Measurements from ENCODE around the gene RAD21L1.

Gene RAD21L1

DNA sequence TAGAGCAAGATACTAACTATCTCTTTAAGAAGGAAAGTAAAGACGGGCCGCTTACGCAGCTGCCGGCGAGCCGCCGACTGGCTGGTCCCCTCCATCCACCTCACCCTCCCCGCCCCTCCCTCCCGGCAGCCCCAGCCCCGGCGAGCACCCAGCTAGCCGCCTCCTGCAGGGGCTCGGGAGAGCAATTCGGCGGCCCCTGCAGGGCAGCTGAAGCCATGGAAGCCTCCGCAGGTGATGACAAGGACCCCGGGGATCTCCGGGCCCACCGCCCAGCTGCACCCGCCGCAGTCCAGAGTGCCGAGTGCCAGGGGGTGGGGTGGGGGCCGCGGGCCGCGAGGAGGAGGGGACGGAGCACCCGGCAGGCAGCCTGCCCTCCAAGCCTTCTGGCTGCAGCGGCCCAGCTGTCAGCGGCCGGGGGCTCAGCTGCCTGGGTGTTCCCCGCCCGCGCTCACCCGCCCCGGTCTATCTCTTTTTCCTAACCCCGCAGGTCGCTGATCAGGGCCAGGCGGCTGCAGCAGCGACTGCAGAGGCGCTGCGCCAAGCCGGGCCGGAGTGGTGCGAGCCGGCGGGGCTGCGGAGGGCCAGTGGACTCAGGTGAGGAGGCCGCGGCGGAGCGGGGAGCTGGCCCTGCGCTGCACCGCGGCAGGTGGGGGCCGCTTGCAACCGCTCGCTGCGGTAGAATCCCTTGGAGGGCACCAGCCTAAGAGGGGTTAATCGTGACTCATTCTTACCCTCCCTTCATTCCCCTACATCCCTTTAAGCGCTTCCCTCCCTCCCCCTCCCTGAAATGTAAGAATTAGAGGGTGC lies 40.5 kb downstream of the RAD21L1 start, which contains the start of gene SNPH:
TSS of gene SNPH (plus strand) at position 128 of the 807 bp plus-strand sequence. CDS start 29,946 bp downstream, outside the sequence.
- TF ChIP-seq POLR2A (IDR thresholded peaks at IDR 0.05; ENCODE audit: low read depth, low read length) (no peak), TAF1 (IDR thresholded peaks at IDR 0.05; ENCODE audit: borderline replicate concordance, low read depth, low read length) (no peak), POLR2AphosphoS5 (IDR thresholded peaks at IDR 0.05; ENCODE audit: low read depth, low read length) (no peak)
- DNase-seq (ENCODE audit: insufficient read length) (peak; percentile 31), FAIRE-seq (peak; percentile 85)

DNA sequence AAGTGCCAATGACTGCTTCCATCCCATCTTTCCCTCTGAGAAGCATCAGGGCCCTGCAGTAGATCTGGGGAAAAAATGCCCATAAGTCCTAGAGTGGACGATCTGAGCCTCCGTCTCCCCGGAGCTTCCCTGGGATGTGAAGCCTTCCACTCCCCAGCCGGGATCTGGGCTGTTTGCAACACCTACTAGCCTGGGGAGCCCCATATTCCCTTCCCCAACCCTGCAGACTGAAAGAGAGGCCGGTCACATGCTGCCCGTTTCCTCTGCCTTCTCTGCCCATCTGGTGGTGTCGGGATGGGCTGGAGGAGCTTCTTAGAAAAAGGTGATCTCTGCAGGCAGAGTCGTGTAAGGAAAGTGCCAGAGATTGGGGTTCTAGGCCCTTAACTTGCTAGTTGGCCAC lies 41.3 kb downstream of the RAD21L1 start:
- FAIRE-seq: no peak

DNA sequence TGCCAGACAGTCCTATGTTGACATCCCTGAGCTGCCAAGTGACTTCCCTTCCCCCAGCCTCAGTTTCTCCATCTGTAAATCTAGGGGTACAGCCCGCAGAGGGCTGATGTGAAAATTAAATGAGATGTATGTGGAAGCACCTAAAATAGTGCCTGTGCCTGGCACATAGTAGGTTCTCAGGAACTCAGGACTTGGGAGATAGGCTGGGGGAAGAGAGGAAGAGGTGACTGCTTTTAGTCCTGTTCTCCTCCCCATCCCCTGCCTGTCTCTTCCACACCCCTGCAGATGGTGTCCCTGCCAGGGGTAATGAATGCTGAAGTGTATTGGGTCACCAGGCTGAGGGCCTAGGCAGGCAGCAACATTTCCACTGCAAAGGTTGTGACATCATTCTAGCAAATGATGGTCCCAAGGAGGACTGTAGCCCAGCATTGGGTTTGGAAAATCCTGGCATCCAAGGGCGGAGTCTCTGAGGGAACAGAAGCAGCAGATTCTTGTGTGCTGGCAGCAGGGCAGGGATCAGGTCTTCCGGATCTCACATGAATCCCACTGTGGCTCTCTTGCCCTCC lies 42.0 kb downstream of the RAD21L1 start:
- no peak for FAIRE-seq
- no peak for DNase-seq (ENCODE audit: insufficient read length)
- TF ChIP-seq POLR2AphosphoS5 (IDR thresholded peaks at IDR 0.05; ENCODE audit: low read depth, low read length) (no peak), POLR2A (IDR thresholded peaks at IDR 0.05; ENCODE audit: low read depth, low read length) (no peak), TAF1 (IDR thresholded peaks at IDR 0.05; ENCODE audit: borderline replicate concordance, low read depth, low read length) (no peak)

More for the DNA sequence above, 41.3 kb downstream of the RAD21L1 start:
- no peak for TF ChIP-seq POLR2AphosphoS5 (IDR thresholded peaks at IDR 0.05; ENCODE audit: low read depth, low read length)
- TF ChIP-seq TAF1 (IDR thresholded peaks at IDR 0.05; ENCODE audit: borderline replicate concordance, low read depth, low read length): no peak
- TF ChIP-seq POLR2A (IDR thresholded peaks at IDR 0.05; ENCODE audit: low read depth, low read length): no peak
- DNase-seq (ENCODE audit: insufficient read length): no peak

DNA sequence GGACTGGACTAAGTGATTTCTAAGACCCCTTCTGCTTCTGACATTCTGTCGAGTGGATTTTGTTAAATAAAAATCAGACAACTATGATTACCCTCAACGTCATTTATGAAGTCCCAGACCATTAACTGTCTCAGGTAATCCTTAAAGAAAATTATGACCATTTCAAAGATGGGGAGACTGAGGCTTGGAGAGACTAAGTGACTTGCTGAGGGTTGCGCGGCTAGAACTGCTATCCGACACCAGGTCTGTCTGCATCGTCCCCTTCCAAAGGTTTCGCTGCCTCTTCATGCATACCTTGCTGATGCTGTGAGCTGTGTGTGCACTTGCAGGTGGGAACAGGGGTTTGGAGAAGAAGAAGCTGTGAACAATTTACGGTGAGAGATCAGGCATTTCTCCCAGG lies 43.4 kb downstream of the RAD21L1 start:
- no peak for DNase-seq (ENCODE audit: insufficient read length)
- no peak for FAIRE-seq
- TF ChIP-seq POLR2A (IDR thresholded peaks at IDR 0.05; ENCODE audit: low read depth, low read length) (no peak), TAF1 (IDR thresholded peaks at IDR 0.05; ENCODE audit: borderline replicate concordance, low read depth, low read length) (no peak), POLR2AphosphoS5 (IDR thresholded peaks at IDR 0.05; ENCODE audit: low read depth, low read length) (no peak)

DNA sequence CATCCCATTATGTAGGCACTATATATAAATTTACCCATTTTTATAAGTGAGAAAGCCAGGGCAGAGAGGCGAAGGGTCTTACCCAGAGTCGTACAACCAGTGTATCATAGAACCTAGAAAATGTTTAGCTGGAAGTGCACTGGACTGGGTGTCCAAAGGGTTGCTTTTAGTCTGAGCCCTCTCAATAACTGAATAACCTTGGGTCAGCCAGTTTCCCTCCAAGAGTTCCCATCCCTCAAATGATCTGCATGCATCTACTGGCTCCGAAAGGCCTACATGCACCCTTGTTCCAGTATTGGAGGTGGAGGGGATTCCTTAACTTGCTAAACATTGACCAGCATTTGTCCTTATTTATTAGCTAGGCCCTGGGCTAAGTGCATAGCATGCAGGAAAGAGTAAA lies 44.0 kb downstream of the RAD21L1 start:
- TF ChIP-seq TAF1 (IDR thresholded peaks at IDR 0.05; ENCODE audit: borderline replicate concordance, low read depth, low read length) (no peak), POLR2AphosphoS5 (IDR thresholded peaks at IDR 0.05; ENCODE audit: low read depth, low read length) (no peak), POLR2A (IDR thresholded peaks at IDR 0.05; ENCODE audit: low read depth, low read length) (no peak)
- no peak for DNase-seq (ENCODE audit: insufficient read length)
- no peak for FAIRE-seq

DNA sequence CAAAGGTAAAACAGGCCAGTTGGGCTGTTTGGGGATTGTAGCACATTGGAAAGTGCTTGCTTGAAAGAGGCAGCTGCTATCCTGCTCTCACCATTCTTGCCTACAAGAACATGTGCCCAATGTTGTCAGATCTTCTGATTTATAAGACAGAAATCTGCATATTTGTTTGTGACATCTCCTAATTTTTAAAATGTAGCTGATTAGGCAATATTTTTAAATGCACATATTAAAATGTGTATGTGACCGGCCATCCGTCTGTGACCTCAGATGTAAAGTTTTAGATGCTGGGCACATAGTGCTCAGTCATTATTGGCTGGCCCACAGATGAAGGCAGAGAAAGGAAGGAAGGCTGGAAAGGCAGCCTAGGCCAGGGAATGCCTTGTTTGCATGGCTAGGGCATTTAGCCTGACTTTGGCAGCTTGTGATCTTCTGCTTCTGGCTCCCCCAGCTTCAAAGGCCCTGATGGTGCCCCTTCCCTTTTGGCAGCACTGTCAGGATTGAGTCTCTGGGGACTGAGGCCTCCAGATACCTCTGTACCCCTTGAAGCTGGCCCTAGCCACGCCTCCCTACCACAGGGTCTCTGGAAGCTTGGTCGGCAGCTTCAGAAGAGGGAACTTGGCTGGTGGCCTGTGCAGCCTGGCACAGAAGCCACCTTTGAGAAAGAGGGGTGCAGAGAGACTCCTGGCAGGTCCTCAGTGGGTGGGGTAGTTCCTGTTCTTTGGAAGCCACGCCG lies 46.7 kb downstream of the RAD21L1 start:
- TF ChIP-seq POLR2AphosphoS5 (IDR thresholded peaks at IDR 0.05; ENCODE audit: low read depth, low read length) (no peak), TAF1 (IDR thresholded peaks at IDR 0.05; ENCODE audit: borderline replicate concordance, low read depth, low read length) (no peak), POLR2A (IDR thresholded peaks at IDR 0.05; ENCODE audit: low read depth, low read length) (no peak)
- DNase-seq (ENCODE audit: insufficient read length) (no peak), FAIRE-seq (no peak)

DNA sequence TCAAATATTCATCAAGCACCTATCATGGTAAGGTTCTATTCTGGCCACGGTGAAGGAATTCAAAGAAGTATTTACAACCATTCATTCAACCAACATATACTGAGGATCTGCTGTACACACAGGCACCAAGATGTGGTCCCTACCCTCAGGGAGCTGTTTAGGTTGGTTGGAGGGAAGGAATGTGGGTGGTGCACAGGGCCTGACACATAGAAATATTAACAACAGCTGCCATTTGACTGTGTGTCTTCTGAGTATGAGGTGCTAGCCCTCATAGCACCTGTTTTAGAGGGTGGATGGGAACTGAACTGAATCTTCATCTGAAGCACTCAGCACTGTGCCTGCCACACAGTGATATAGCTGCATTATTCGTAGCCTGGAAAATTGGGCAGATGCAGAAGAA lies 47.5 kb downstream of the RAD21L1 start:
- no peak for FAIRE-seq
- no peak for TF ChIP-seq POLR2AphosphoS5 (IDR thresholded peaks at IDR 0.05; ENCODE audit: low read depth, low read length)
- TF ChIP-seq POLR2A (IDR thresholded peaks at IDR 0.05; ENCODE audit: low read depth, low read length): no peak
- TF ChIP-seq TAF1 (IDR thresholded peaks at IDR 0.05; ENCODE audit: borderline replicate concordance, low read depth, low read length): no peak
- no peak for DNase-seq (ENCODE audit: insufficient read length)

DNA sequence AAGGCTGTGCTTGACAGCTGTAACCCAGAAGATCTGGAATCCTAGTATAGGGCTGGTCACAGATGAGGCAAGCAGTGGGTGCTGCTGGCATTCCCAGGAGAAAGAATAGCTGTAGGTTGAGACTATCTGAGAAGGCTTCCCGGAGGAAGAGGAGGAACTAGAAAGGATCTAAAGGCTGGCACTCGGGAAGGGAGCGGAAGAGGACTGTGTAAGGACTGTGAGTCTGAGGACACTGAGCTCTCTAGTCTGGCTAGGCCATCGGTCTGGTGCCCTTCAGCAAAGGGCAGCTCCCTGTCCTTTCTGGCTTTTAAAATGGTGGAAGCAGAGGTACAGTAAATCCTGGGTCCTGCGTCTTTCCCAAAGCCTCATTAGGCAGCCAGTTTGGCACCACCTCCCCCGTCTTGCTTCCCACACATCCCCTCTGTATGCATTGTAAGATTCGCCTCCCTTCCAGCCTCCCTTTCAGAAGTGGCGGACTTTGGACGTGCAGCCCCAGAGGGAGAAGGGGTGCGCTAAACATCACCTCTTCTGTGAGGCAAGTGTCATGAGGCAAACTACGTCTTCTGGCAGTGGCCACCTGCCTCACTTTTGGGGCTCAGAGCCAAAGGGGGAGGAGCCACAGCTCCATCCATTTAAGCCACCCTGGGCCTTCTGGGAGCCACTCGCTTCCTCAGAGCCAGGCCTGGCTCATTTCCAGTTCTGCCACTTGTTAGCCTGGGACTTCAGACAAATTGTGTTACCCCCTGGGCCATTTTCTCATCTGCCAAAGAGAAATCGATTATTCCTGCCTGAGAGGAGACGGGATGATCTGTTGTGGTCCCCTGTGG lies 48.9 kb downstream of the RAD21L1 start:
- no peak for FAIRE-seq
- DNase-seq (ENCODE audit: insufficient read length): no peak
- TF ChIP-seq TAF1 (IDR thresholded peaks at IDR 0.05; ENCODE audit: borderline replicate concordance, low read depth, low read length): no peak
- no peak for TF ChIP-seq POLR2A (IDR thresholded peaks at IDR 0.05; ENCODE audit: low read depth, low read length)
- no peak for TF ChIP-seq POLR2AphosphoS5 (IDR thresholded peaks at IDR 0.05; ENCODE audit: low read depth, low read length)

DNA sequence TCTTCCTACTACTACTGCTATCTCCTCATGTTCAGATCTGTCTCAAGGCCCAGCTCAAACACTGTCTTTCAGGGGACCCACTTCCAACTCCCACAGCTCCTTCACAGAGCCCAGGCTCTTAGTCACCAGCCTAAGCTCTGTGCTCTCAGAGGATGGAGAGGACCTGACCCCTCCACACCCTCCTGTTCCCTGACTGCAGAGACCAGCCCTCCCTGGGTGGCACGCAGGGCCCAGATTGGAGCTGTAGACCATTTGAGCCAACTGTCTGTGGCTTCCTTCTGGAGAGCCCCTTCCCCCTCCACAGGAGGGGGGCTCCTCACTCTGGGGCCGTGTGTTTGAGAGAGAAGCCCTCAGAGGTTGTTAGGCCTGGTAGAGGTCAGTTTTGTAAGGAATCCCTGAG lies 50.1 kb downstream of the RAD21L1 start:
- FAIRE-seq (no peak), DNase-seq (ENCODE audit: insufficient read length) (no peak)
- TF ChIP-seq TAF1 (IDR thresholded peaks at IDR 0.05; ENCODE audit: borderline replicate concordance, low read depth, low read length) (no peak), POLR2A (IDR thresholded peaks at IDR 0.05; ENCODE audit: low read depth, low read length) (no peak), POLR2AphosphoS5 (IDR thresholded peaks at IDR 0.05; ENCODE audit: low read depth, low read length) (no peak)

DNA sequence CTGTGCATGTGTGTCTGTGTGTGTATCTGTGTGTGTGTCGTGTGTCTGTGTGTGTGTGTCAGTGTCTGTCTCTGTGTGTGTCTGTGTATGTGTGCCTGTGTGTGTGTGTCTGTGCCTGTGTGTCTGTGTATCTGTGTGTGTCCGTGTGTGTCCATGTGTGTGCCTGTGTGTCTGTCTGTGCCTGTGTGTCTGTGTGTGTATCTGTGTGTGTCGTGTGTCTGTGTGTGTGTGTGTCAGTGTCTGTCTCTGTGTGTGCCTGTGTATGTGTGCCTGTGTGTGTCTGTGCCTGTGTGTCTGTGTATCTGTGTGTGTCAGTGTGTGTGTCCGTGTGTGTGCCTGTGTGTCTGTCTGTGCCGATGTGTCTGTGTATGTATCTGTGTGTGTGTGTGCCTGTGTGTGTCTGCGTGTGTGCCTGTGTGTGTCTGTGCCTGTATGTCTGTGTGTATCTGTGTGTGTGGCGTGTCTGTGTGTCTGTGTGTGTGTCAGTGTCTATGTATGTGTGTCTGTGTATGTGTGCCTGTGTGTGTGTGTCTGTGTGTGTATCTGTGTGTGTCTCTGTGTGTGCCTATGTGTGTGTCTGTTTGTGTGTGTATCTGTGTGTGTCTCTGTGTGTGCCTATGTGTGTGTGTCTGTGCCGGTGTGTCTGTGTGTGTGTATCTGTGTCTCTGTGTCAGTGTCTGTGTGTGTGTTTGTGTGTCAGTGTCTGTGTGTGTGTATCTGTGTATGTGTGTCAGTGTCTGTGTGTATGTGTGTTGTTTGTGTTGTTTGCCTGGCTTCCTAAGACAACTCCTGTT lies 51.9 kb downstream of the RAD21L1 start:
- no peak for DNase-seq (ENCODE audit: insufficient read length)
- TF ChIP-seq POLR2A (IDR thresholded peaks at IDR 0.05; ENCODE audit: low read depth, low read length) (no peak), TAF1 (IDR thresholded peaks at IDR 0.05; ENCODE audit: borderline replicate concordance, low read depth, low read length) (no peak), POLR2AphosphoS5 (IDR thresholded peaks at IDR 0.05; ENCODE audit: low read depth, low read length) (no peak)
- peak; percentile 69 for FAIRE-seq
